Measurements from ENCODE around the gene ANKS1A.
"Not testable (repeated sequence)": the region's sequence is repeated elsewhere in the genome, so short reads cannot be mapped to it uniquely, and the experiment has no call there.

Gene ANKS1A

GRCh38 chr6:34994693-34995092 is 105.6 kb downstream of the ANKS1A start:
- H3K27ac ChIP-seq: no peak overlapping the region
- no peak for TF ChIP-seq CTCF (conservative IDR thresholded peaks at IDR 0.05)

GRCh38 chr6:34998417-34998816 is 109.4 kb downstream of the ANKS1A start:
- H3K27ac ChIP-seq: not testable (repeated sequence)

- H3K27ac ChIP-seq: not testable (repeated sequence)
Measured at GRCh38 chr6:34999153-34999552, 110.1 kb downstream of the ANKS1A start.

- H3K27ac ChIP-seq: not testable (repeated sequence)
Measured at GRCh38 chr6:34999962-35000361, 110.9 kb downstream of the ANKS1A start.

- H3K27ac ChIP-seq: not testable (repeated sequence)
Measured at GRCh38 chr6:35001349-35001748, 112.3 kb downstream of the ANKS1A start.

GRCh38 chr6:35003886-35004530 is 115.0 kb downstream of the ANKS1A start:
- H3K27ac ChIP-seq: not testable (repeated sequence)

GRCh38 chr6:35007016-35007415 is 118.0 kb downstream of the ANKS1A start:
- TF ChIP-seq CTCF (conservative IDR thresholded peaks at IDR 0.05): no peak
- H3K27ac ChIP-seq: no peak overlapping the region

- H3K27ac ChIP-seq: no peak overlapping the region
- no peak for TF ChIP-seq CTCF (conservative IDR thresholded peaks at IDR 0.05)
Measured at GRCh38 chr6:35008858-35009257, 119.8 kb downstream of the ANKS1A start.

GRCh38 chr6:35011096-35012041 is 122.3 kb downstream of the ANKS1A start:
- H3K27ac ChIP-seq: no peak overlapping the region
- no peak for TF ChIP-seq CTCF (conservative IDR thresholded peaks at IDR 0.05)

- no peak for TF ChIP-seq CTCF (conservative IDR thresholded peaks at IDR 0.05)
- no peak overlapping the region for H3K27ac ChIP-seq
Measured at GRCh38 chr6:35013701-35014100, 124.6 kb downstream of the ANKS1A start.
